Stomach (tissue), 4 donors: ENCODE data around the gene INSYN2B.

Source experiments
- CTCF ChIP-seq, 7 experiments: fragments of 450-650 bp in 4 of 7; fragments of 200-600 bp in 3 of 7; sonication (generic) in 3 of 7; IDR thresholded peaks; one replicate each; pipeline ENCODE4 v1.5.1; 2016 to 2019; ENCODE audit warnings: antibody characterized with exemption in 7 of 7, control low read depth in 2 of 7, mild to moderate bottlenecking in 1 of 7
- POLR2A ChIP-seq, 4 donors: fragments of 450-650 bp; IDR thresholded peaks; one replicate each; pipeline ENCODE4 v1.6.1; 2016; ENCODE audit warnings: antibody characterized with exemption in 4 of 4, control low read depth in 2 of 4, mild to moderate bottlenecking in 1 of 4, moderate library complexity in 1 of 4
- POLR2AphosphoS5 ChIP-seq, 3 donors: sonication (generic); formaldehyde crosslinking; IDR thresholded peaks; one replicate each; pipeline ENCODE4 v1.6.1; 2016; ENCODE audit warnings: antibody characterized with exemption in 3 of 3

- TF ChIP-seq POLR2A (IDR thresholded peaks at IDR 0.05) = no peak
- TF ChIP-seq CTCF (IDR thresholded peaks at IDR 0.05) = no peak
- no peak for TF ChIP-seq POLR2AphosphoS5 (IDR thresholded peaks at IDR 0.05)
Measured at GRCh38 chr5:169988947-169989346, 8.7 kb upstream of the INSYN2B start.
